ENCODE measurements around the gene KLHL35. TPM values are rescaled to one million over a fixed set of nuclear protein-coding genes. Genes with fewer than 3 reads are reported as not detected.
"Not testable (repeated sequence)": the region's sequence is repeated elsewhere in the genome, so short reads cannot be mapped to it uniquely, and the experiment has no call there.

The KLHL35 gene
- total RNA-seq, 2 experiments from 2014 or later = 0.14 to 0.17 TPM

- no peak for DNase-seq
- Mint-ChIP-seq H3K27me3 (ENCODE audit: low read depth) (peaks cover 30% of the 10 kb centered on the region), H3K4me1 (ENCODE audit: low read depth) (peaks cover 13% of the 10 kb centered on the region), H3K4me3 (no peak overlapping the region), H3K9me3 (no peaks in the 10 kb centered on the region), H3K36me3 (ENCODE audit: low read depth) (peaks cover 3% of the 10 kb centered on the region), H3K27ac (no peak overlapping the region)
- CTCF ChIA-PET = interaction anchor here (1.4 to 1.6 kb wide), 3 partner anchors 39 to 147 kb away, joined by 5 to 8 read pairs (median 6); no protein-coding TSS in a partner anchor
- intact Hi-C loops (cut with micrococcal nuclease) = no loop called here
Observed at GRCh38 chr11:75427181-75427580, 5.8 kb downstream of the KLHL35 start.

- H3K4me1 Mint-ChIP-seq (ENCODE audit: low read depth) = peaks cover 13% of the 10 kb centered on the region
- CTCF ChIA-PET = interaction anchor here (1.6 kb wide), 1 partner anchor 147 kb away, joined by 6 read pairs; no protein-coding TSS in a partner anchor
- H3K27ac Mint-ChIP-seq = no peak overlapping the region
- no peaks in the 10 kb centered on the region for H3K9me3 Mint-ChIP-seq
- H3K36me3 Mint-ChIP-seq (ENCODE audit: low read depth) = peaks cover 6% of the 10 kb centered on the region
- H3K4me3 Mint-ChIP-seq = no peak overlapping the region
- DNase-seq = no peak
- peaks cover 25% of the 10 kb centered on the region for H3K27me3 Mint-ChIP-seq (ENCODE audit: low read depth)
- intact Hi-C loops (cut with micrococcal nuclease) = no loop called here
Observed at GRCh38 chr11:75426720-75427086, 6.3 kb downstream of the KLHL35 start.

GRCh38 chr11:75425422-75425821 lies 7.6 kb downstream of the KLHL35 start:
- Mint-ChIP-seq H3K4me3 (no peak overlapping the region), H3K27ac (no peak overlapping the region), H3K27me3 (ENCODE audit: low read depth) (peaks cover 12% of the 10 kb centered on the region), H3K36me3 (ENCODE audit: low read depth) (peaks cover 6% of the 10 kb centered on the region), H3K9me3 (no peaks in the 10 kb centered on the region), H3K4me1 (ENCODE audit: low read depth) (peaks cover 7% of the 10 kb centered on the region)
- CTCF ChIA-PET = interaction anchor here (0.6 to 1.7 kb wide), 6 partner anchors 17 to 145 kb away, joined by 3 to 6 read pairs (median 4); no protein-coding TSS in a partner anchor
- DNase-seq = no peak
- intact Hi-C loops (cut with micrococcal nuclease) = no loop called here

GRCh38 chr11:75424396-75424795 lies 8.6 kb downstream of the KLHL35 start:
- peaks cover 11% of the 10 kb centered on the region for H3K27me3 Mint-ChIP-seq (ENCODE audit: low read depth)
- H3K27ac Mint-ChIP-seq = no peak overlapping the region
- peaks cover 6% of the 10 kb centered on the region for H3K4me1 Mint-ChIP-seq (ENCODE audit: low read depth)
- CTCF ChIA-PET = interaction anchor here (1.7 kb wide), 1 partner anchor 36 kb away, joined by 5 read pairs; no protein-coding TSS in a partner anchor
- H3K36me3 Mint-ChIP-seq (ENCODE audit: low read depth) = peaks cover 5% of the 10 kb centered on the region
- no peaks in the 10 kb centered on the region for H3K9me3 Mint-ChIP-seq
- no peak overlapping the region for H3K4me3 Mint-ChIP-seq
- intact Hi-C loops (cut with micrococcal nuclease) = no loop called here
- DNase-seq = no peak

- H3K27ac Mint-ChIP-seq = no peak overlapping the region
- no peak for DNase-seq
- CTCF ChIA-PET = no interaction called here
- peaks cover under 1% of the 10 kb centered on the region for H3K4me1 Mint-ChIP-seq (ENCODE audit: low read depth)
- H3K9me3 Mint-ChIP-seq = no peaks in the 10 kb centered on the region
- H3K4me3 Mint-ChIP-seq = no peak overlapping the region
- peaks cover 4% of the 10 kb centered on the region for H3K27me3 Mint-ChIP-seq (ENCODE audit: low read depth)
- peaks cover 4% of the 10 kb centered on the region for H3K36me3 Mint-ChIP-seq (ENCODE audit: low read depth)
- intact Hi-C loops (cut with micrococcal nuclease) = no loop called here
Observed at GRCh38 chr11:75423721-75424120, 9.3 kb downstream of the KLHL35 start.

GRCh38 chr11:75422248-75423231 lies 10.5 kb downstream of the KLHL35 start:
- Mint-ChIP-seq H3K27ac (no peak overlapping the region), H3K36me3 (ENCODE audit: low read depth) (peaks cover 4% of the 10 kb centered on the region), H3K4me1 (ENCODE audit: low read depth) (no peaks in the 10 kb centered on the region), H3K4me3 (no peak overlapping the region), H3K9me3 (no peaks in the 10 kb centered on the region), H3K27me3 (ENCODE audit: low read depth) (no peaks in the 10 kb centered on the region)
- no peak for DNase-seq
- CTCF ChIA-PET = no interaction called here
- intact Hi-C loops (cut with micrococcal nuclease) = no loop called here

- CTCF ChIA-PET = no interaction called here
- intact Hi-C loops (cut with micrococcal nuclease) = no loop called here
- no peak overlapping the region for H3K27ac Mint-ChIP-seq
- no peaks in the 10 kb centered on the region for H3K4me1 Mint-ChIP-seq (ENCODE audit: low read depth)
- H3K4me3 Mint-ChIP-seq = no peak overlapping the region
- H3K9me3 Mint-ChIP-seq = no peaks in the 10 kb centered on the region
- H3K36me3 Mint-ChIP-seq (ENCODE audit: low read depth) = peaks cover 5% of the 10 kb centered on the region
- H3K27me3 Mint-ChIP-seq (ENCODE audit: low read depth) = no peaks in the 10 kb centered on the region
- DNase-seq = no peak
Observed at GRCh38 chr11:75421902-75422247, 11.1 kb downstream of the KLHL35 start.

GRCh38 chr11:75421035-75421602 lies 11.9 kb downstream of the KLHL35 start:
- intact Hi-C loops (cut with micrococcal nuclease) = no loop called here
- Mint-ChIP-seq H3K4me3 (no peak overlapping the region), H3K27me3 (ENCODE audit: low read depth) (no peaks in the 10 kb centered on the region), H3K27ac (no peak overlapping the region), H3K9me3 (no peaks in the 10 kb centered on the region), H3K36me3 (ENCODE audit: low read depth) (peaks cover 8% of the 10 kb centered on the region), H3K4me1 (ENCODE audit: low read depth) (no peaks in the 10 kb centered on the region)
- CTCF ChIA-PET = no interaction called here
- DNase-seq = no peak

GRCh38 chr11:75420224-75421034 lies 12.6 kb downstream of the KLHL35 start:
- Mint-ChIP-seq H3K36me3 (ENCODE audit: low read depth) (peaks cover 11% of the 10 kb centered on the region), H3K4me1 (ENCODE audit: low read depth) (no peaks in the 10 kb centered on the region), H3K9me3 (no peaks in the 10 kb centered on the region), H3K4me3 (no peak overlapping the region), H3K27me3 (ENCODE audit: low read depth) (no peaks in the 10 kb centered on the region), H3K27ac (no peak overlapping the region)
- intact Hi-C loops (cut with micrococcal nuclease) = no loop called here
- DNase-seq = no peak
- CTCF ChIA-PET = no interaction called here

- Mint-ChIP-seq H3K27ac (no peak overlapping the region), H3K4me1 (ENCODE audit: low read depth) (no peaks in the 10 kb centered on the region), H3K9me3 (no peaks in the 10 kb centered on the region), H3K36me3 (ENCODE audit: low read depth) (peaks cover 30% of the 10 kb centered on the region), H3K27me3 (ENCODE audit: low read depth) (no peaks in the 10 kb centered on the region), H3K4me3 (no peak overlapping the region)
- intact Hi-C loops (cut with micrococcal nuclease) = no loop called here
- CTCF ChIA-PET = interaction anchor here (0.9 to 1.7 kb wide), 2 partner anchors 14 to 27 kb away, joined by 3 to 4 read pairs; partner anchors contain the start of gene RPS3
- no peak for DNase-seq
Observed at GRCh38 chr11:75413864-75414263, 19.1 kb downstream of the KLHL35 start.

- CTCF ChIA-PET = interaction anchor here (0.8 to 1.9 kb wide), 5 partner anchors 14 to 132 kb away, joined by 3 to 9 read pairs (median 3); partner anchors contain the start of gene RPS3
- peaks cover 36% of the 10 kb centered on the region for H3K36me3 Mint-ChIP-seq (ENCODE audit: low read depth)
- H3K27me3 Mint-ChIP-seq (ENCODE audit: low read depth); H3K9me3 Mint-ChIP-seq; DNase-seq; H3K4me3 Mint-ChIP-seq; H3K4me1 Mint-ChIP-seq (ENCODE audit: low read depth); H3K27ac Mint-ChIP-seq; intact Hi-C loops (cut with micrococcal nuclease): not testable (repeated sequence)
Observed at GRCh38 chr11:75413146-75413545, 19.9 kb downstream of the KLHL35 start.

- intact Hi-C loops (cut with micrococcal nuclease); H3K4me3 Mint-ChIP-seq: not testable (repeated sequence)
Observed at GRCh38 chr11:75409971-75410370, 23.0 kb downstream of the KLHL35 start.

More at GRCh38 chr11:75409971-75410370, 23.0 kb downstream of the KLHL35 start:
- H3K36me3 Mint-ChIP-seq (ENCODE audit: low read depth) = peaks cover 49% of the 10 kb centered on the region
- H3K9me3 Mint-ChIP-seq; H3K27ac Mint-ChIP-seq; CTCF ChIA-PET; DNase-seq; H3K27me3 Mint-ChIP-seq (ENCODE audit: low read depth): not testable (repeated sequence)
- peaks cover 16% of the 10 kb centered on the region for H3K4me1 Mint-ChIP-seq (ENCODE audit: low read depth)

Measured in activated naive CD4-positive, alpha-beta T cell treated with anti-CD3 and anti-CD28 coated beads for 36 hours (primary cell).